Measurements from ENCODE around the gene JAKMIP1.

Gene JAKMIP1

GRCh38 chr4:6031846-6032245 lies 168.5 kb downstream of the JAKMIP1 start:
- Histone ChIP-seq H3K27ac (ENCODE audit: low read depth, low read length) (no peak overlapping the region), H3K36me3 (ENCODE audit: control insufficient read depth, low read length) (no peaks in the 10 kb centered on the region), H3K4me3 (ENCODE audit: low read length) (no peak overlapping the region), H3K9me2 (replicated peaks; ENCODE audit: control insufficient read depth, low read length) (no peaks in the 10 kb centered on the region), H3K9me3 (ENCODE audit: control insufficient read depth, insufficient read depth, low read length) (no peaks in the 10 kb centered on the region), H3K79me2 (ENCODE audit: control insufficient read depth, low read length) (no peaks in the 10 kb centered on the region), H3K4me2 (ENCODE audit: low read length) (no peak overlapping the region), H3K27me3 (ENCODE audit: control insufficient read depth, low read length) (no peaks in the 10 kb centered on the region), H3K4me1 (ENCODE audit: control insufficient read depth, low read length) (no peaks in the 10 kb centered on the region), H4K20me1 (ENCODE audit: control insufficient read depth, insufficient read depth, low read depth, low read length) (no peaks in the 10 kb centered on the region), H3F3A (ENCODE audit: control insufficient read depth, insufficient read depth) (no peaks in the 10 kb centered on the region)
- TF ChIP-seq, protein P1, sequence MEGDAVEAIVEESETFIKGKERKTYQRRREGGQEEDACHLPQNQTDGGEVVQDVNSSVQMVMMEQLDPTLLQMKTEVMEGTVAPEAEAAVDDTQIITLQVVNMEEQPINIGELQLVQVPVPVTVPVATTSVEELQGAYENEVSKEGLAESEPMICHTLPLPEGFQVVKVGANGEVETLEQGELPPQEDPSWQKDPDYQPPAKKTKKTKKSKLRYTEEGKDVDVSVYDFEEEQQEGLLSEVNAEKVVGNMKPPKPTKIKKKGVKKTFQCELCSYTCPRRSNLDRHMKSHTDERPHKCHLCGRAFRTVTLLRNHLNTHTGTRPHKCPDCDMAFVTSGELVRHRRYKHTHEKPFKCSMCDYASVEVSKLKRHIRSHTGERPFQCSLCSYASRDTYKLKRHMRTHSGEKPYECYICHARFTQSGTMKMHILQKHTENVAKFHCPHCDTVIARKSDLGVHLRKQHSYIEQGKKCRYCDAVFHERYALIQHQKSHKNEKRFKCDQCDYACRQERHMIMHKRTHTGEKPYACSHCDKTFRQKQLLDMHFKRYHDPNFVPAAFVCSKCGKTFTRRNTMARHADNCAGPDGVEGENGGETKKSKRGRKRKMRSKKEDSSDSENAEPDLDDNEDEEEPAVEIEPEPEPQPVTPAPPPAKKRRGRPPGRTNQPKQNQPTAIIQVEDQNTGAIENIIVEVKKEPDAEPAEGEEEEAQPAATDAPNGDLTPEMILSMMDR (IDR thresholded peaks at IDR 0.05; ENCODE audit: low read depth, low read length, poor library complexity, severe bottlenecking) = no peak
- TF ChIP-seq EZH2phosphoT487 (IDR thresholded peaks at IDR 0.05; ENCODE audit: borderline replicate concordance, low read length) = no peak

GRCh38 chr4:6030679-6031078 lies 169.7 kb downstream of the JAKMIP1 start:
- Histone ChIP-seq H3K4me1 (ENCODE audit: control insufficient read depth, low read length) (no peaks in the 10 kb centered on the region), H3K4me2 (ENCODE audit: low read length) (no peak overlapping the region), H3K27ac (ENCODE audit: low read depth, low read length) (no peak overlapping the region), H4K20me1 (ENCODE audit: control insufficient read depth, insufficient read depth, low read depth, low read length) (no peaks in the 10 kb centered on the region), H3F3A (ENCODE audit: control insufficient read depth, insufficient read depth) (no peaks in the 10 kb centered on the region), H3K4me3 (ENCODE audit: low read length) (no peak overlapping the region), H3K36me3 (ENCODE audit: control insufficient read depth, low read length) (no peaks in the 10 kb centered on the region), H3K9me2 (replicated peaks; ENCODE audit: control insufficient read depth, low read length) (no peaks in the 10 kb centered on the region), H3K9me3 (ENCODE audit: control insufficient read depth, insufficient read depth, low read length) (no peaks in the 10 kb centered on the region), H3K27me3 (ENCODE audit: control insufficient read depth, low read length) (no peaks in the 10 kb centered on the region), H3K79me2 (ENCODE audit: control insufficient read depth, low read length) (no peaks in the 10 kb centered on the region)
- TF ChIP-seq, protein P1 (IDR thresholded peaks at IDR 0.05; ENCODE audit: low read depth, low read length, poor library complexity, severe bottlenecking) = no peak
- no peak for TF ChIP-seq EZH2phosphoT487 (IDR thresholded peaks at IDR 0.05; ENCODE audit: borderline replicate concordance, low read length)

- TF ChIP-seq, protein P1 (IDR thresholded peaks at IDR 0.05; ENCODE audit: low read depth, low read length, poor library complexity, severe bottlenecking) = no peak
- TF ChIP-seq EZH2phosphoT487 (IDR thresholded peaks at IDR 0.05; ENCODE audit: borderline replicate concordance, low read length) = no peak
- Histone ChIP-seq H3K36me3 (ENCODE audit: control insufficient read depth, low read length) (no peaks in the 10 kb centered on the region), H3K4me3 (ENCODE audit: low read length) (no peak overlapping the region), H3K4me1 (ENCODE audit: control insufficient read depth, low read length) (no peaks in the 10 kb centered on the region), H4K20me1 (ENCODE audit: control insufficient read depth, insufficient read depth, low read depth, low read length) (no peaks in the 10 kb centered on the region), H3K4me2 (ENCODE audit: low read length) (no peak overlapping the region), H3F3A (ENCODE audit: control insufficient read depth, insufficient read depth) (no peaks in the 10 kb centered on the region), H3K9me2 (replicated peaks; ENCODE audit: control insufficient read depth, low read length) (no peaks in the 10 kb centered on the region), H3K27ac (ENCODE audit: low read depth, low read length) (no peak overlapping the region), H3K79me2 (ENCODE audit: control insufficient read depth, low read length) (no peaks in the 10 kb centered on the region), H3K27me3 (ENCODE audit: control insufficient read depth, low read length) (no peaks in the 10 kb centered on the region), H3K9me3 (ENCODE audit: control insufficient read depth, insufficient read depth, low read length) (no peaks in the 10 kb centered on the region)
These were observed 171.1 kb downstream of the JAKMIP1 start for GRCh38 chr4:6029254-6029653.

DNA sequence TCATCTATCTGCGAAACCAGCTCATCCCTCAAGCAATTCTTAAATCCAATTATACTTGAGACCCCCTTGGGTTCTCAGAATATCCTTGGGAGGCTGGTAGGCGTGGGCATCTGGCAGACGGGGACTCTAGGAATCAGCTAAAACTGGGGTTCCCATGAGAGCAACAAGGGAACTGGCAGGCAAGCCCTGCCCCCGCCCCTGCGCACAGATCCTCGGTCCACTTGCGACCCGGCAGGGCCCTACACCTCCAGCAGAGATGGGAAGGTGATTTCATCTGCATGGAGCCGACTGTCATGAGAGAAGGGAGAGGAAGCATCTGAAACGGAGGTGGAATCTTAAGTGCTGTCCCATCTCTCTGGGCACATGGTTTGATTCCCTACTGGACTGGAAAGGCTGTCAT lies 172.2 kb downstream of the JAKMIP1 start:
- H3K79me2 ChIP-seq (ENCODE audit: control insufficient read depth, low read length) = no peaks in the 10 kb centered on the region
- TF ChIP-seq EZH2phosphoT487 (IDR thresholded peaks at IDR 0.05; ENCODE audit: borderline replicate concordance, low read length) = no peak
- TF ChIP-seq, protein P1 (IDR thresholded peaks at IDR 0.05; ENCODE audit: low read depth, low read length, poor library complexity, severe bottlenecking) = no peak
- no peaks in the 10 kb centered on the region for H3K9me3 ChIP-seq (ENCODE audit: control insufficient read depth, insufficient read depth, low read length)
- no peaks in the 10 kb centered on the region for H3K27me3 ChIP-seq (ENCODE audit: control insufficient read depth, low read length)
- no peaks in the 10 kb centered on the region for H4K20me1 ChIP-seq (ENCODE audit: control insufficient read depth, insufficient read depth, low read depth, low read length)
- no peak overlapping the region for H3K27ac ChIP-seq (ENCODE audit: low read depth, low read length)
- H3K9me2 ChIP-seq (replicated peaks; ENCODE audit: control insufficient read depth, low read length) = no peaks in the 10 kb centered on the region
- H3K4me2 ChIP-seq (ENCODE audit: low read length) = no peak overlapping the region
- no peak overlapping the region for H3K4me3 ChIP-seq (ENCODE audit: low read length)
- no peaks in the 10 kb centered on the region for H3F3A ChIP-seq (ENCODE audit: control insufficient read depth, insufficient read depth)
- no peaks in the 10 kb centered on the region for H3K36me3 ChIP-seq (ENCODE audit: control insufficient read depth, low read length)
- H3K4me1 ChIP-seq (ENCODE audit: control insufficient read depth, low read length) = no peaks in the 10 kb centered on the region
